ENCODE data around the gene HTRA1. TPM values are rescaled to one million over a fixed set of nuclear protein-coding genes. Genes with fewer than 3 reads are reported as not detected.

The HTRA1 gene
- total RNA-seq, 1 experiment from 2014 or later, result 0.39 TPM

DNA sequence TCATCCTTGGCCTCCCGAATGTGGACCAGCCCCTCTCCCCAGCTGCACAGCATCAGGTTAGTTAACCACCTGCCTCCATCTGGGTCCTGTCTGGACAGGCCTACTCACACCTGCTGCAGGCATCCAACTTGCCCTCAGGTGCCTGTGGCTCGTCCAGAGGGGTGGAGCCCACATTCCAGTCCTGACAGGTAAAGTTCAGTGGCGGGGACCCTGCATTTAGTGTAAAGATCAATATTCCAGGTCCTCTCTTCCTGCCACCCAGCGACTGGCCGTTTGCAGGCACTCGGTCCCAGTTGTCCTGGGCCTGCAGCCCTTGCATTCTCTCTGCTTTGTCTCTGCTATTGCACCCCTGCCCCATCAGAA is 15.0 kb downstream of the HTRA1 start:
- ATAC-seq (0 out of 2 replicates have a peak, but pooled peaks have one; percentile 17), DNase-seq (ENCODE audit: low read depth, low spot score) (no peak)
- intact Hi-C loops (cut with micrococcal nuclease), result no loop called here
- ChIA-PET POLR2A (no interaction called here), CTCF (no interaction called here), RAD21 (ENCODE audit: low non-redundant PET in 1 of 2, low total read pairs in 2 of 2, uncharacterized antibody in 2 of 2, unreplicated experiment in 2 of 2) (no interaction called here)
- no peak for TF ChIP-seq RAD21 (IDR thresholded peaks at IDR 0.05; ENCODE audit: low read depth)
- no peak for TF ChIP-seq MAX (IDR thresholded peaks at IDR 0.05)
- no peak for TF ChIP-seq CBX3 (IDR thresholded peaks at IDR 0.05; ENCODE audit: low read depth)
- TF ChIP-seq SIN3A (IDR thresholded peaks at IDR 0.05; ENCODE audit: low read depth), result no peak
- Histone ChIP-seq H2AFZ (ENCODE audit: low read depth, low read length, poor library complexity, severe bottlenecking) (no peak overlapping the region), H3K36me3 (ENCODE audit: control insufficient read depth in 1 of 2, insufficient read depth in 2 of 2, low read length in 2 of 2) (no peaks in the 10 kb centered on the region), H3K4me2 (ENCODE audit: low read length) (no peak overlapping the region), H3K9me3 (ENCODE audit: control insufficient read depth in 1 of 2, insufficient read depth in 1 of 2, low read depth in 1 of 2, low read length in 2 of 2) (no peaks in the 10 kb centered on the region), H3K79me2 (ENCODE audit: insufficient read depth, low read length) (no peaks in the 10 kb centered on the region), H3K9me2 (ENCODE audit: insufficient read depth) (no peaks in the 10 kb centered on the region), H3K4me1 (ENCODE audit: control insufficient read depth in 1 of 2, insufficient read depth in 2 of 2, low read length in 2 of 2) (no peaks in the 10 kb centered on the region), H3K4me3 (replicated peaks in 1 of 2; ENCODE audit: low read depth in 1 of 2, low read length in 2 of 2) (no peak overlapping the region), H3K9ac (ENCODE audit: low read length) (no peak overlapping the region), H4K20me1 (ENCODE audit: insufficient read depth) (no peaks in the 10 kb centered on the region), H3K27me3 (ENCODE audit: insufficient read depth, low read length) (no peaks in the 10 kb centered on the region), H3K27ac (ENCODE audit: low read depth, low read length) (no peak overlapping the region)
- no TSS peak for BruUV-seq (replicated peaks)

DNA sequence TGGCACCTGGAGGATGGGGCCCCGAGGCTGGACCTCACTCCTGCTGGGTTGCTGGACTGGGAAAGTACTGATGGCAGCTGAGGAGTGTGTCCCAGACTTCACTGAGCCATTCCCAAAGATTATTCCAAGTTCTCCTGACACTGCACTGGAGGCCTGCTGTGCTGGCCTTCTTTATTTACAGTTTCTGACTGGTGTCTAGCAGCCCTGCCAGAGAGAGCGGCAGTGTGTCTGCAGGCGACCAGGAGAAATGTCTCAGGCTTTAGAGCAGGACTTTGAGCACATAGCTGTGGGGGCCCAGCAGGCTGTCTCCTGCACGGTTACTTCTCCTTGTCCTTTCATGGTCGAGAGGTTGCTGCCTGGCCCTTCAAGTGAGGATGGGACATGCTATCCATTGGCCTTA is 16.1 kb downstream of the HTRA1 start:
- Histone ChIP-seq H3K36me3 (ENCODE audit: control insufficient read depth in 1 of 2, insufficient read depth in 2 of 2, low read length in 2 of 2) (no peaks in the 10 kb centered on the region), H3K4me1 (ENCODE audit: control insufficient read depth in 1 of 2, insufficient read depth in 2 of 2, low read length in 2 of 2) (no peaks in the 10 kb centered on the region), H2AFZ (ENCODE audit: low read depth, low read length, poor library complexity, severe bottlenecking) (no peak overlapping the region), H3K79me2 (ENCODE audit: insufficient read depth, low read length) (no peaks in the 10 kb centered on the region), H3K27ac (ENCODE audit: low read depth, low read length) (no peak overlapping the region), H3K9ac (ENCODE audit: low read length) (no peak overlapping the region), H3K4me3 (replicated peaks in 1 of 2; ENCODE audit: low read depth in 1 of 2, low read length in 2 of 2) (no peak overlapping the region), H4K20me1 (ENCODE audit: insufficient read depth) (no peaks in the 10 kb centered on the region), H3K9me2 (ENCODE audit: insufficient read depth) (no peaks in the 10 kb centered on the region), H3K9me3 (ENCODE audit: control insufficient read depth in 1 of 2, insufficient read depth in 1 of 2, low read depth in 1 of 2, low read length in 2 of 2) (no peaks in the 10 kb centered on the region), H3K27me3 (ENCODE audit: insufficient read depth, low read length) (no peaks in the 10 kb centered on the region), H3K4me2 (ENCODE audit: low read length) (no peak overlapping the region)
- intact Hi-C loops (cut with micrococcal nuclease), result no loop called here
- ChIA-PET POLR2A (no interaction called here), CTCF (no interaction called here), RAD21 (ENCODE audit: low non-redundant PET in 1 of 2, low total read pairs in 2 of 2, uncharacterized antibody in 2 of 2, unreplicated experiment in 2 of 2) (no interaction called here)
- no TSS peak for BruUV-seq (replicated peaks)
- DNase-seq (ENCODE audit: low read depth, low spot score), result no peak
- no peak for ATAC-seq
- TF ChIP-seq, protein P1, sequence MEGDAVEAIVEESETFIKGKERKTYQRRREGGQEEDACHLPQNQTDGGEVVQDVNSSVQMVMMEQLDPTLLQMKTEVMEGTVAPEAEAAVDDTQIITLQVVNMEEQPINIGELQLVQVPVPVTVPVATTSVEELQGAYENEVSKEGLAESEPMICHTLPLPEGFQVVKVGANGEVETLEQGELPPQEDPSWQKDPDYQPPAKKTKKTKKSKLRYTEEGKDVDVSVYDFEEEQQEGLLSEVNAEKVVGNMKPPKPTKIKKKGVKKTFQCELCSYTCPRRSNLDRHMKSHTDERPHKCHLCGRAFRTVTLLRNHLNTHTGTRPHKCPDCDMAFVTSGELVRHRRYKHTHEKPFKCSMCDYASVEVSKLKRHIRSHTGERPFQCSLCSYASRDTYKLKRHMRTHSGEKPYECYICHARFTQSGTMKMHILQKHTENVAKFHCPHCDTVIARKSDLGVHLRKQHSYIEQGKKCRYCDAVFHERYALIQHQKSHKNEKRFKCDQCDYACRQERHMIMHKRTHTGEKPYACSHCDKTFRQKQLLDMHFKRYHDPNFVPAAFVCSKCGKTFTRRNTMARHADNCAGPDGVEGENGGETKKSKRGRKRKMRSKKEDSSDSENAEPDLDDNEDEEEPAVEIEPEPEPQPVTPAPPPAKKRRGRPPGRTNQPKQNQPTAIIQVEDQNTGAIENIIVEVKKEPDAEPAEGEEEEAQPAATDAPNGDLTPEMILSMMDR (IDR thresholded peaks at IDR 0.05 in 2 of 3, conservative IDR thresholded peaks at IDR 0.05 in 1 of 3; ENCODE audit: borderline replicate concordance in 1 of 3, insufficient read depth in 1 of 3, low read depth in 2 of 3, low read length in 2 of 3), result no peak
- no peak for TF ChIP-seq CBX3 (IDR thresholded peaks at IDR 0.05; ENCODE audit: low read depth)
- TF ChIP-seq EZH2phosphoT487 (IDR thresholded peaks at IDR 0.05; ENCODE audit: borderline replicate concordance), result no peak
- no peak for TF ChIP-seq EZH2 (IDR thresholded peaks at IDR 0.05)
- TF ChIP-seq SIN3A (IDR thresholded peaks at IDR 0.05; ENCODE audit: low read depth), result no peak
- TF ChIP-seq YY1 (IDR thresholded peaks at IDR 0.05; ENCODE audit: extremely low read depth, insufficient replicate concordance, low read depth, low read length), result no peak
- no peak for TF ChIP-seq ATF3 (IDR thresholded peaks at IDR 0.05)
- no peak for TF ChIP-seq FOSL1 (IDR thresholded peaks at IDR 0.05; ENCODE audit: low read depth)
- TF ChIP-seq MAX (IDR thresholded peaks at IDR 0.05), result no peak
- no peak for TF ChIP-seq RAD21 (IDR thresholded peaks at IDR 0.05; ENCODE audit: low read depth)
- no peak for TF ChIP-seq ELF1 (IDR thresholded peaks at IDR 0.05; ENCODE audit: borderline replicate concordance, low read depth)
- TF ChIP-seq POLR2AphosphoS5 (IDR thresholded peaks at IDR 0.05; ENCODE audit: low read depth, low read length), result no peak
- TF ChIP-seq REST (IDR thresholded peaks at IDR 0.05; ENCODE audit: low read depth), result no peak
- TF ChIP-seq SRF (IDR thresholded peaks at IDR 0.05; ENCODE audit: low read depth), result no peak
- TF ChIP-seq POLR2A (IDR thresholded peaks at IDR 0.05; ENCODE audit: borderline replicate concordance, extremely low read depth, insufficient read depth, insufficient read length), result no peak
- no peak for TF ChIP-seq SP1 (IDR thresholded peaks at IDR 0.05; ENCODE audit: low read depth)
